Airway epithelial cell (primary cell): ENCODE data around the gene EIF4E1B. TPM values are rescaled to one million over a fixed set of nuclear protein-coding genes. Genes with fewer than 3 reads are reported as not detected.

Source experiments
- total RNA-seq: library from RNA; depleted of rRNA; stranded (reverse); fragments of >200 nt; gene quantifications from 2 replicates; pipeline ENCODE4 v1.2.3, GENCODE V29; 2015

EIF4E1B gene
- total RNA-seq: not detected in 2 replicates

GRCh38 chr5:176629853-176630680 is at the start of gene EIF4E1B, which contains the start of gene SNCB:
EIF4E1B (plus strand) TSS chr5:176630675; CDS start chr5:176642788, 12,113 bp downstream.
SNCB (minus strand) TSS chr5:176630534; CDS start chr5:176629654, 880 bp downstream.

GRCh38 chr5:176609724-176610434 is 20.6 kb upstream of the EIF4E1B start, which contains the start of gene GPRIN1:
GPRIN1 (minus strand) TSS chr5:176610156; CDS start chr5:176599834, 10,322 bp downstream.

GRCh38 chr5:176647030-176647842 is 16.8 kb downstream of the EIF4E1B start, which contains the start of gene TSPAN17:
TSPAN17 (plus strand) TSS chr5:176647484; CDS start chr5:176647616, 132 bp downstream.

Other genes starting within 250 kb of the EIF4E1B start
- gene NOP16, start 242.1 kb upstream of the EIF4E1B start, total RNA-seq: 33.4 and 35.3 TPM in 2 replicates
- 122 and 143 TPM in 2 replicates for gene HIGD2A, start 241.9 kb upstream of the EIF4E1B start, total RNA-seq
- 377 and 389 TPM in 2 replicates for gene CLTB, start 214.1 kb upstream of the EIF4E1B start, total RNA-seq
- 25.2 and 35.5 TPM in 2 replicates for gene FAF2, start 182.3 kb upstream of the EIF4E1B start, total RNA-seq
- 13.0 and 19.1 TPM in 2 replicates for gene RNF44, start 93.3 kb upstream of the EIF4E1B start, total RNA-seq
- gene CDHR2, start 81.3 kb upstream of the EIF4E1B start, total RNA-seq: 0.07 TPM in 1 of 2 replicates, not detected in the other
- gene GPRIN1, start 20.5 kb upstream of the EIF4E1B start, total RNA-seq: 5.3 and 7.3 TPM in 2 replicates
- gene SNCB, start 141 bp upstream of the EIF4E1B start, total RNA-seq: 0.14 and 1.0 TPM in 2 replicates
- gene TSPAN17, start 16.8 kb downstream of the EIF4E1B start, total RNA-seq: 30.5 and 37.2 TPM in 2 replicates
- gene UNC5A, start 179.9 kb downstream of the EIF4E1B start, total RNA-seq: 0.05 TPM in 1 of 2 replicates, not detected in the other